A549 (cell line): ENCODE measurements around the gene PAK2. TPM values are rescaled to one million over a fixed set of nuclear protein-coding genes. Genes with fewer than 3 reads are reported as not detected.

Source experiments
- ATAC-seq, 2 experiments: fragments of 200-7000 bp in 1 of 2; fragments of >200 bp in 1 of 2; cut with Nextera tagmentation in 1 of 2; cut with Tn5 transposase in 1 of 2; 3 replicates each; pipeline versions ENCODE4 v1.8.0 to v1.9.1; 2018 to 2020; ENCODE audit warnings: mild to moderate bottlenecking in 1 of 2, moderate library complexity in 1 of 2
- CTCF ChIA-PET: fragments of 300-600 bp; sonication (Branson Sonifier 250); formaldehyde crosslinking; extraction: SDS; loops from one replicate; lab custom pipeline; 2021; ENCODE audit warnings: antibody characterized with exemption, inconsistent platforms; lab: Yijun Ruan, JAX
- POLR2A ChIA-PET: fragments of 350-600 bp; formaldehyde crosslinking; extraction: SDS; loops from one replicate; lab custom pipeline; 2021; ENCODE audit warnings: antibody characterized with exemption, inconsistent platforms; lab: Yijun Ruan, JAX
- DNase-seq, 2 experiments: peaks; one replicate each; pipeline versions ENCODE4 v3.0.0 to v3.0.0-alpha.2; 2011 to 2016; ENCODE audit warnings: low read depth in 1 of 2, low spot score in 1 of 2
- FAIRE-seq: peaks from 2 replicates; lab custom pipeline; 2011; peaks lifted over from hg19 to GRCh38; lab: Jason Lieb, UNC
- H3K27ac ChIP-seq, 2 experiments: fragments of >200 bp; sonication (Bioruptor Twin); formaldehyde crosslinking; 3 replicates each; pipeline ENCODE4 v1.5.1; 2016 to 2017
- H3K4me1 ChIP-seq: fragments of >200 bp; sonication (Bioruptor Twin); formaldehyde crosslinking; 3 replicates; pipeline ENCODE4 v1.6.1; 2016
- H3K4me2 ChIP-seq: fragments of >200 bp; sonication (Bioruptor Twin); formaldehyde crosslinking; 3 replicates; pipeline ENCODE4 v1.6.1; 2016
- H3K4me3 ChIP-seq: fragments of >200 bp; sonication (Bioruptor Twin); formaldehyde crosslinking; 3 replicates; pipeline ENCODE4 v1.5.1; 2016
- H3K9me3 ChIP-seq: fragments of >200 bp; sonication (Bioruptor Twin); formaldehyde crosslinking; 3 replicates; pipeline ENCODE4 v1.6.1; 2016
- CBX8 ChIP-seq: fragments of 200-600 bp; sonication (generic); IDR thresholded peaks from 2 replicates; pipeline ENCODE4 v1.6.1; 2016
- CEBPB ChIP-seq, 2 experiments: fragments of >200 bp in 1 of 2; sonication (Bioruptor Twin) in 1 of 2; formaldehyde crosslinking in 1 of 2; IDR thresholded peaks; 2 replicates each; pipeline ENCODE4 v1.6.1; 2012 to 2016
- CHD2 ChIP-seq: fragments of 150-350 bp; IDR thresholded peaks from 2 replicates; pipeline ENCODE4 v1.6.1; 2014; ENCODE audit warnings: low read length; ENCODE audit not compliant: partially characterized antibody
- EHF ChIP-seq: fragments of 250-450 bp; sonication (Bioruptor Pico); IDR thresholded peaks from 2 replicates; pipeline ENCODE4 v1.5.0; 2020; ENCODE audit warnings: mild to moderate bottlenecking
- ESRRA ChIP-seq: fragments of 150-350 bp; IDR thresholded peaks from 2 replicates; pipeline ENCODE4 v1.6.1; 2014; ENCODE audit warnings: mild to moderate bottlenecking, low read length, borderline replicate concordance
- FOSB ChIP-seq: fragments of 250-450 bp; sonication (Bioruptor Pico); IDR thresholded peaks from 2 replicates; pipeline ENCODE4 v1.5.0; 2020; ENCODE audit warnings: mild to moderate bottlenecking, moderate library complexity
- FOXS1 ChIP-seq: fragments of 250-450 bp; sonication (Bioruptor Pico); IDR thresholded peaks from 2 replicates; pipeline ENCODE4 v1.5.0; 2020; ENCODE audit warnings: mild to moderate bottlenecking, moderate library complexity
- HES2 ChIP-seq: fragments of >200 bp; sonication (Bioruptor Twin); formaldehyde crosslinking; IDR thresholded peaks from 2 replicates; pipeline ENCODE4 v1.6.1; 2016
- HOXA7 ChIP-seq: fragments of 250-450 bp; sonication (Bioruptor Pico); IDR thresholded peaks from 2 replicates; pipeline ENCODE4 v1.5.0; 2020; ENCODE audit warnings: mild to moderate bottlenecking, moderate library complexity
- HOXB13 ChIP-seq: fragments of 250-450 bp; sonication (Bioruptor Pico); IDR thresholded peaks from 2 replicates; pipeline ENCODE4 v1.5.0; 2020; ENCODE audit warnings: low read depth, mild to moderate bottlenecking, moderate library complexity
- JUN ChIP-seq, 2 experiments: fragments of >200 bp; sonication (Bioruptor Twin); formaldehyde crosslinking; IDR thresholded peaks; 2 replicates in 1 of 2; 3 replicates in 1 of 2; pipeline ENCODE4 v1.6.1; 2016 to 2017
- KDM1A ChIP-seq: fragments of 200-600 bp; sonication (generic); IDR thresholded peaks from 2 replicates; pipeline ENCODE4 v1.6.1; 2016; ENCODE audit warnings: low read depth, mild to moderate bottlenecking
- MAFK ChIP-seq: fragments of 450-650 bp; IDR thresholded peaks from 2 replicates; pipeline ENCODE4 v1.6.1; 2014; ENCODE audit not compliant: partially characterized antibody
- MYC ChIP-seq: IDR thresholded peaks from 2 replicates; pipeline ENCODE4 v1.6.1; 2012; ENCODE audit warnings: mild to moderate bottlenecking, inconsistent platforms, low read length, improper control_type of control experiment, borderline replicate concordance
- NFE2L2 ChIP-seq: fragments of 150-350 bp; conservative IDR thresholded peaks from 2 replicates; pipeline ENCODE4 v1.6.1; 2014; ENCODE audit warnings: low read length
- POLR2A ChIP-seq: IDR thresholded peaks from 2 replicates; pipeline ENCODE4 v1.6.1; 2012; ENCODE audit warnings: mild to moderate bottlenecking, low read length
- REST ChIP-seq: fragments of 200-600 bp; sonication (generic); IDR thresholded peaks from 2 replicates; pipeline ENCODE4 v1.6.1; 2016; ENCODE audit warnings: antibody characterized with exemption, mild to moderate bottlenecking, moderate library complexity
- RNF2 ChIP-seq: fragments of 200-600 bp; sonication (generic); IDR thresholded peaks from 2 replicates; pipeline ENCODE4 v1.6.1; 2016; ENCODE audit warnings: low read depth, mild to moderate bottlenecking, antibody characterized with exemption, moderate library complexity, borderline replicate concordance
- TFCP2L1 ChIP-seq: fragments of 250-450 bp; sonication (Bioruptor Pico); IDR thresholded peaks from 2 replicates; pipeline ENCODE4 v1.5.0; 2021; ENCODE audit warnings: mild to moderate bottlenecking
- ZC3H11A ChIP-seq: fragments of 450-650 bp; IDR thresholded peaks from 2 replicates; pipeline ENCODE4 v1.6.1; 2014; ENCODE audit warnings: antibody characterized with exemption, mild to moderate bottlenecking
- WGBS: methylation state at CpG from one replicate; pipeline ENCODE4 v1.1.6; 2017; ENCODE audit errors: missing lambda C conversion rate; 5-methylcytosine and 5-hydroxymethylcytosine counted together
- polyA plus RNA-seq, 4 experiments: library from polyadenylated mRNA; depleted of rRNA in 3 of 4; stranded (reverse); fragments of >200 nt; fragmentation: RNase III in 1 of 4; extraction: RNeasy Plus Mini Kit Qiagen cat#74134 plus additional on column Dnase treatment in 1 of 4; gene quantifications; 2 replicates in 3 of 4; 3 replicates in 1 of 4; pipeline ENCODE4 v1.2.3, GENCODE V29; 2011 to 2017

PAK2 gene
- polyA plus RNA-seq, 2 of the 4 experiments (the other 2 are of a cell fraction): 33.0 to 49.8 TPM

- TF ChIP-seq HOXB13: no peak
- TF ChIP-seq TFCP2L1: no peak
These were observed 61.2 kb downstream of the PAK2 start (continued) for GRCh38 chr3:196800742-196801434.

- Histone ChIP-seq H3K4me2 (no peak overlapping the region), H3K4me3 (no peak overlapping the region), H3K27ac (no peak overlapping the region), H3K4me1 (no peaks in the 10 kb centered on the region), H3K9me3 (no peaks in the 10 kb centered on the region)
- 93% methylated on average over 9 of the region's 9 CpGs for WGBS
- FAIRE-seq: no peak
- TF ChIP-seq MYC (no peak), MAFK (no peak), CBX8 (no peak), CHD2 (no peak), HOXA7 (no peak), CEBPB (IDR thresholded peaks at IDR 0.05) (no peak), EHF (CRISPR knock-in tag) (no peak), FOSB (no peak), HES2 (no peak), FOXS1 (no peak), ZC3H11A (no peak), NFE2L2 (no peak), ESRRA (no peak), RNF2 (no peak), KDM1A (no peak)
- no peak for ATAC-seq
- ChIA-PET CTCF (no interaction called here), POLR2A (no interaction called here)
- no peak for DNase-seq
These were observed 64.3 kb downstream of the PAK2 start for GRCh38 chr3:196803891-196804468.

GRCh38 chr3:196804773-196805172, 65.1 kb downstream of the PAK2 start:
- no peak for ATAC-seq
- H3K4me1 ChIP-seq: no peaks in the 10 kb centered on the region
- no peak overlapping the region for H3K4me2 ChIP-seq
- CTCF ChIA-PET: no interaction called here
- no peaks in the 10 kb centered on the region for H3K9me3 ChIP-seq
- no peak for FAIRE-seq
- H3K27ac ChIP-seq: no peak overlapping the region
- TF ChIP-seq POLR2A: no peak
- WGBS: 17% methylated on average over 1 of the region's 1 CpG
- DNase-seq: no peak
- H3K4me3 ChIP-seq: no peak overlapping the region
- POLR2A ChIA-PET: no interaction called here

GRCh38 chr3:196810963-196811581, 71.4 kb downstream of the PAK2 start:
- no peak for TF ChIP-seq HOXB13
- TF ChIP-seq RNF2: no peak
- TF ChIP-seq JUN (IDR thresholded peaks at IDR 0.05): no peak
- TF ChIP-seq MYC: no peak
- TF ChIP-seq REST: no peak
- ChIA-PET POLR2A (no interaction called here), CTCF (no interaction called here)
- 100% methylated on average over 1 of the region's 3 CpGs for WGBS
- FAIRE-seq (no peak), DNase-seq (no peak), ATAC-seq (no peak)
- Histone ChIP-seq H3K4me2 (no peak overlapping the region), H3K9me3 (no peaks in the 10 kb centered on the region), H3K4me3 (no peak overlapping the region), H3K4me1 (no peaks in the 10 kb centered on the region), H3K27ac (no peak overlapping the region)
